Subcutaneous abdominal adipose tissue (tissue), 5 donors: ENCODE data around the gene KCNS3.

Experiments used
- H3K27ac ChIP-seq: one replicate; pipeline ENCODE4 v1.7.0; 2013; ENCODE audit warnings: low read depth, mild to moderate bottlenecking, inconsistent platforms, low read length, moderate library complexity
- H3K27me3 ChIP-seq, 5 donors: one replicate each; pipeline ENCODE4 v1.7.0; 2013; ENCODE audit warnings: low read length in 5 of 5, inconsistent platforms in 1 of 5; ENCODE audit not compliant: control insufficient read depth in 5 of 5, insufficient read depth in 4 of 5
- H3K36me3 ChIP-seq, 5 donors: one replicate each; pipeline ENCODE4 v1.7.0; 2013; ENCODE audit warnings: low read length in 5 of 5; ENCODE audit not compliant: control insufficient read depth in 5 of 5, insufficient read depth in 5 of 5
- H3K4me1 ChIP-seq, 5 donors: one replicate each; pipeline ENCODE4 v1.7.0; 2013; ENCODE audit warnings: low read length in 5 of 5, mild to moderate bottlenecking in 3 of 5, moderate library complexity in 1 of 5; ENCODE audit not compliant: control insufficient read depth in 5 of 5, insufficient read depth in 5 of 5
- H3K4me3 ChIP-seq, 5 donors: one replicate each; pipeline ENCODE4 v1.7.0; 2013; ENCODE audit warnings: low read length in 5 of 5, low read depth in 1 of 5
- H3K9ac ChIP-seq, 5 donors: one replicate each; pipeline ENCODE4 v1.7.0; 2013; ENCODE audit warnings: low read length in 5 of 5, mild to moderate bottlenecking in 4 of 5, moderate library complexity in 3 of 5
- H3K9me3 ChIP-seq, 5 donors: one replicate each; pipeline ENCODE4 v1.7.0; 2013; ENCODE audit warnings: low read length in 5 of 5; ENCODE audit not compliant: control insufficient read depth in 5 of 5
- donor health status: healthy.
- donor health status: healthy.
- donor health status: healthy.
- donor health status: healthy.
- donor health status: healthy.

The KCNS3 gene

GRCh38 chr2:17976871-17977746 is 98.6 kb downstream of the KCNS3 start:
- H3K27me3 ChIP-seq: no peaks in the 10 kb centered on the region
- H3K4me3 ChIP-seq: no peak overlapping the region
- H3K9me3 ChIP-seq: no peaks in the 10 kb centered on the region
- no peak overlapping the region for H3K27ac ChIP-seq
- peaks cover 0 to 6% (median 0%) of the 10 kb centered on the region in 5 donors for H3K4me1 ChIP-seq
- no peaks in the 10 kb centered on the region for H3K36me3 ChIP-seq
- no peak overlapping the region for H3K9ac ChIP-seq

DNA sequence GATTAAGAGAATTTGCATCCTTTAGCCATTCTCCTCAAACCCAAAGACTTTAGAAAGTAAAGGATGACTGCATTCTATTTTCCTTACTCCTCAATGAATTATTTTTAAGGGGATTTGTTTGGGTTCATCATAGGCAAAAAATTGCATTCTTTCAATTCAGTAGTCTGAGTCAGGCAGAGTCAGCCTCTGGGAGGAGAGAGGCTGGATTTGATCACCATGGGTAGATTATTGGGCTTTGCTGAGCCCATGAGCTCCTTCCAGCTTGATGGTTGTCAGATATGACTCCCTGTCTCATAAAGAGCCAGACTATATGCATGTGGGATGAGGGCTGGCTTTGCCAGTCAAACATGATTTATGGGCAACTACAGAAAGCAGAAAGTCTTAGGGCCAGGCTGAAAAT is 101.2 kb downstream of the KCNS3 start:
- Histone ChIP-seq H3K4me3 (no peak overlapping the region), H3K9ac (no peak overlapping the region), H3K36me3 (no peaks in the 10 kb centered on the region), H3K9me3 (no peaks in the 10 kb centered on the region), H3K4me1 (peaks cover 0 to 6% (median 0%) of the 10 kb centered on the region in 5 donors), H3K27me3 (no peaks in the 10 kb centered on the region), H3K27ac (no peak overlapping the region)

DNA sequence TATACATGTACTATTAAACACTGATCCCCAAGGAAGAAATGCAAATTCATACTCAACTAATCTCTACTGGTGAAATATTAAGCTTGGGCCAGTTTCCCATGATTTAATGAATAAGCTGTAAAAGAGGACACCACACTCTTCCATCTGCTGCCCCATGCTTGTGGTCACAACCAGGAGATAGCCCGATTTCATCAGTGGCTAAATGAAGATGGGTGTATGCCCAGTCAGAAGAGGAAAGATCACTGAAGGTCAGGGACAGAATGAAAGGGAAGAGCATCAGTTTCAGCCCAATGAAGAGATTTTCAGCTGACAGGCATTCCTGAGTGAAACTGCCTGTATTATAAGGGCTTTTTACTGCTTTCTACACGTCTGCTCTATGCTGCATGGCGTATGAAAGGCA is 103.5 kb downstream of the KCNS3 start:
- H3K27me3 ChIP-seq: no peaks in the 10 kb centered on the region
- no peaks in the 10 kb centered on the region for H3K9me3 ChIP-seq

More for the DNA sequence above, 103.5 kb downstream of the KCNS3 start:
- Histone ChIP-seq H3K4me3 (no peak overlapping the region), H3K9ac (no peak overlapping the region), H3K27ac (no peak overlapping the region), H3K4me1 (no peaks in the 10 kb centered on the region), H3K36me3 (no peaks in the 10 kb centered on the region)
